Brain microvascular endothelial cell (primary cell): ENCODE measurements around the gene SSH2.

Experiments used
- DNase-seq: peaks from one replicate; pipeline ENCODE4 v3.0.0-alpha.2; 2020
- H3K27ac ChIP-seq: fragments of 250-450 bp; sonication (Bioruptor Pico); 2 replicates; pipeline ENCODE4 v1.5.1; 2020; ENCODE audit warnings: mild to moderate bottlenecking, moderate library complexity
- H3K27me3 ChIP-seq: fragments of 250-450 bp; sonication (Bioruptor Pico); replicated peaks from 2 replicates; pipeline ENCODE4 v1.5.1; 2020; ENCODE audit warnings: mild to moderate bottlenecking
- H3K36me3 ChIP-seq: fragments of 250-450 bp; sonication (Bioruptor Pico); replicated peaks from 2 replicates; pipeline ENCODE4 v1.5.1; 2020; ENCODE audit warnings: mild to moderate bottlenecking
- H3K4me3 ChIP-seq: 2 replicates; pipeline ENCODE4 v1.5.1; 2011; ENCODE audit warnings: low read depth, mild to moderate bottlenecking, control low read depth, low read length, moderate library complexity
- CTCF ChIP-seq: IDR thresholded peaks from 2 replicates; pipeline ENCODE4 v1.5.1; 2011; ENCODE audit warnings: low read depth, mild to moderate bottlenecking, moderate library complexity, low read length, control low read depth, inconsistent platforms; ENCODE audit errors: missing control alignments
- in situ Hi-C: cut with HindIII; loops from 2 replicates; pipeline ENCODE4 v1.10.0; 2017; ENCODE audit warnings: low sequenced_read_pairs, low pct_ligation_motif_present

Gene SSH2

GRCh38 chr17:29610395-29610794, 319.6 kb downstream of the SSH2 start:
- H3K27me3 ChIP-seq: no peaks in the 10 kb centered on the region
- no peaks in the 10 kb centered on the region for H3K36me3 ChIP-seq
- TF ChIP-seq CTCF: no peak
- no peak overlapping the region for H3K27ac ChIP-seq
- in situ Hi-C loops: no loop called here
- no peak for DNase-seq
- no peak overlapping the region for H3K4me3 ChIP-seq

- in situ Hi-C loops: no loop called here
- Histone ChIP-seq H3K27ac (no peak overlapping the region), H3K27me3 (no peaks in the 10 kb centered on the region), H3K36me3 (no peaks in the 10 kb centered on the region), H3K4me3 (no peak overlapping the region)
- no peak for TF ChIP-seq CTCF
- DNase-seq: no peak
Measured at GRCh38 chr17:29608986-29609385, 321.0 kb downstream of the SSH2 start.

GRCh38 chr17:29607557-29608195, 322.4 kb downstream of the SSH2 start:
- no peak overlapping the region for H3K4me3 ChIP-seq
- H3K27me3 ChIP-seq: no peaks in the 10 kb centered on the region
- no peak for DNase-seq
- no peak overlapping the region for H3K27ac ChIP-seq
- in situ Hi-C loops: no loop called here
- TF ChIP-seq CTCF: no peak
- H3K36me3 ChIP-seq: no peaks in the 10 kb centered on the region

GRCh38 chr17:29603109-29603674, 326.8 kb downstream of the SSH2 start:
- Histone ChIP-seq H3K36me3 (no peaks in the 10 kb centered on the region), H3K27ac (no peak overlapping the region), H3K4me3 (no peak overlapping the region), H3K27me3 (no peaks in the 10 kb centered on the region)
- in situ Hi-C loops: no loop called here
- no peak for DNase-seq
- TF ChIP-seq CTCF: no peak

DNA sequence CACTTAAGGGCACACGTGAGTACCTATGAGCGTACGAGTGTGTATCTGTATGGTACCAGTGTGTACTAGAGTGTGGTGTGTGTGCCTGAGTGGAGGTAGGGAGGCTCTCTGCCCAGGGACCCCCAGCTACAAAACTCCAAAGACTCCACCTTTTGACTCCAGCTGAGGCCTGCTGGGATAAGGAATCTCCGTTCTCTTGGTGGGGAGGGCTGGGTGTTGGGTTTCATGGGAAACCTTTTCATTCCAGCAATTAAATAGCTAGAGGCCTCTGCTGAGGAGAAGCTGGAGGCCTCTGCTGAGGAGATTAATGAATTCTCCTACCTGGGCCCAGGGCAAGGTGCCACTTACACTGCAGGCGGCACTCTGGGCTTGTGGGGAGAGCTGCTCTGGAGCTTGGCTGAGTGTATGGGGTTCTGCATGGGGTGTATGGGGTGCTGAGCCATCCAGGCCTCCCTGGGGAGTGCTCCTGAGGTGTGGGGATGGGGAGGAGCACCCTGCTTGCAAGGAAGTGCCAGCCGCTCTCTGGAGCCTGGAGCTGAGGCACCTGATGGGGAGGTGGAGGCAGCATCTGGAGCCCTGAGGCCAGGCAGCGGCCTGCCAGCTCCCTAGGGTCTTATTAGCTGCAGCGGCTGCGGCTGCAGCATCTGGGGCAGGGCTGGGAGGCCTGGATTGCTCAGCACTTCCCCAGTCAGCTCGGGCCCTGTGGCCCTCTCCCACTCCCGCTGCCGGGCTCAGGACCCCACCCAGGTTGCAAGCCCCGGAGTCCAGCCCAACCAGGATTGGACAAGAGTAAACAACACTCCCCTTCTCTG, 332.5 kb downstream of the SSH2 start:
- Histone ChIP-seq H3K27ac (no peak overlapping the region), H3K36me3 (no peaks in the 10 kb centered on the region), H3K4me3 (no peak overlapping the region), H3K27me3 (no peaks in the 10 kb centered on the region)
- no peak for TF ChIP-seq CTCF
- no peak for DNase-seq
- in situ Hi-C loops: no loop called here
